ENCODE measurements around the gene EIF4E2.

- TF ChIP-seq POLR2A (IDR thresholded peaks at IDR 0.05) = no peak
- no peak for TF ChIP-seq CTCF (IDR thresholded peaks at IDR 0.05)
Measured at GRCh38 chr2:232541961-232542714, 8.4 kb upstream of the EIF4E2 start.

All from right lobe of liver (tissue), 4 donors.